ENCODE results near the gene MYRFL.

DNA sequence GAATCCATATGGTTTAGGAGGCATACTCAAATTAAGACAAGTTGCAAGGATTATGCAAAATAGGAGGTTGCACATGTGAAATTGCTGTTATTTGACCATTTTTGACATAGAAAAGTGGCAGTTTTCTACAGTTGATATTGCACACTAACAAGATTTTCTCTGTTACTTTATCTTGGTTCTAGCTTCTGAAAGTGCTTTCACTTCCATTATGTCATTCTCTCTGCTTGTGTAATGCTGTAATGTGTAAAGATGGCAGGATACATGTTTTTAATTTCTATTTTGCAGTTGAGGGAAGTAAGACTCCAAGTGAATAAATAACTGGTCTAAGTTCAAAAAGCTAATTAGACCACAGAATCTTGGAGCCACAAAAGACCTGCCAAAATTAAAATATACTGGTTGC is 60.6 kb downstream of the MYRFL start:
- TF ChIP-seq, protein P1, sequence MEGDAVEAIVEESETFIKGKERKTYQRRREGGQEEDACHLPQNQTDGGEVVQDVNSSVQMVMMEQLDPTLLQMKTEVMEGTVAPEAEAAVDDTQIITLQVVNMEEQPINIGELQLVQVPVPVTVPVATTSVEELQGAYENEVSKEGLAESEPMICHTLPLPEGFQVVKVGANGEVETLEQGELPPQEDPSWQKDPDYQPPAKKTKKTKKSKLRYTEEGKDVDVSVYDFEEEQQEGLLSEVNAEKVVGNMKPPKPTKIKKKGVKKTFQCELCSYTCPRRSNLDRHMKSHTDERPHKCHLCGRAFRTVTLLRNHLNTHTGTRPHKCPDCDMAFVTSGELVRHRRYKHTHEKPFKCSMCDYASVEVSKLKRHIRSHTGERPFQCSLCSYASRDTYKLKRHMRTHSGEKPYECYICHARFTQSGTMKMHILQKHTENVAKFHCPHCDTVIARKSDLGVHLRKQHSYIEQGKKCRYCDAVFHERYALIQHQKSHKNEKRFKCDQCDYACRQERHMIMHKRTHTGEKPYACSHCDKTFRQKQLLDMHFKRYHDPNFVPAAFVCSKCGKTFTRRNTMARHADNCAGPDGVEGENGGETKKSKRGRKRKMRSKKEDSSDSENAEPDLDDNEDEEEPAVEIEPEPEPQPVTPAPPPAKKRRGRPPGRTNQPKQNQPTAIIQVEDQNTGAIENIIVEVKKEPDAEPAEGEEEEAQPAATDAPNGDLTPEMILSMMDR (IDR thresholded peaks at IDR 0.05 in 4 of 5, conservative IDR thresholded peaks at IDR 0.05 in 1 of 5), result no peak
- TF ChIP-seq POLR2A (IDR thresholded peaks at IDR 0.05), result no peak
